COR-L47 (cell line): ENCODE measurements around the gene TDRD7.

Experiments used
- DNase-seq: peaks from one replicate; lab custom pipeline; 2025; lab: John Stamatoyannopoulos, UW

Gene TDRD7

GRCh38 chr9:97504381-97505216, 92.7 kb downstream of the TDRD7 start:
- DNase-seq, result no peak

DNA sequence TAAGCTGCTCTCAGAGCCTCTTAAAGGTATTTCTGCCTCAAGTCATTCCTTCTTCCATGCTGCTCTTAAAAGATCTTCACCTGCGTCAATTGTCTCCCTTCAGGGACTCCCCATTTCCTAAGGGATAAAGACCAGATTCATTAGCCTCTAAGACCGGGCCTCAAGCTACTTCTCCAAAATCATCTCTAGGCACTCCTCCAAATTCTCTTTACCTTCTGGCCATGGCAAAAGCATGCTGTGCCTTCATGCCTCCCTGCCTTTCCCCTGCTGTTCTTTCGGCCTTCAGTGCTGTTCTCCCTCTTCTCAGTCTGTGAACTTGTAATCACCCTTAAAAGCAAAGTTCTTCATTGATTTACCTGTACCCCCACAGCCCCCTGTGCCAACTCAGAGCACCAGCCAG, 93.9 kb downstream of the TDRD7 start:
- DNase-seq, result no peak

- no peak for DNase-seq
Measured at GRCh38 chr9:97506306-97506705, 94.4 kb downstream of the TDRD7 start.

GRCh38 chr9:97506787-97507186, 94.9 kb downstream of the TDRD7 start:
- no peak for DNase-seq

DNA sequence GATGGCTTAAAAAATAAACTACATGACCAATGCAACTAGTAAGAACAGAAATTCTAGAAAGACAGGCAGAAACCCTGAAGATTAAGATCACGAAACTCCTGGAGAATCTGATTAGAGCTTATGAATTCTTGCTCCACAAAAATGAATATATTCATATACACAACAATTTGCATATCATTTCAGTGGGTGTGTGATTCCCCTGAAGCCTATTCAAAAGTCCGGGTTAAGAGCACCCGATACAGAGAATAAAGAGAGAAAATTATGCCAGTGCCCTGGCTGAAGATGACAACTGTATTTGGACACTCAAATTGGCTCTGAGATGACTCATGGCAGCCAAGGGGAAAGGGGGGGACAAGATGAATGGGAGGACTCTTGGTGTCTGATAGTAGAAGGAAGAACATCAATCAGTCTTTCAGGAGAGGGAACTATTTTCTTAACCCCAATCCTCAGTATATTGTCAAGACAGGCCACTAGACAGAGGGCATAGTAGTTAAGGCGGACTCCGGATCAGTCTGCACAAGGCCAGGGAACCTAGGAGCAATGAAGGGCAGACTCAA, 95.6 kb downstream of the TDRD7 start:
- DNase-seq, result no peak

DNA sequence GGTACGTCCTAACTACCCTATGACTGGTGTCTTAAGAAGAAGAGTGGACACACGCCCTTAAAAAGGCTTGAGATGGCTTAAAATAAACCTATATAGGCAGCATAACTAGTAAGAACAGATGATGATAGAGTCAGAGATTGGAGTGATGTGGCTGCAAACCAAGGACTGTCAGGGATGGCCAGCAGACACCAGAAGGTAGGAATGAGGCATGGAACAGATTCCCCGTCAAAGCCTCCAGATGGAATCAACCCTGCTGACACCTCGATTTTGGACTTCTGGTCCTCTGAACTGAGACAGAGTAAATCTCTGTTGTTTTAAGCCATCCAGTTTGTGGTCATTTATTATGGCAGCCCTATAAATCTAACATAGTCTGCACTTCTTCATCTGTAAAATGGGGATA, 97.0 kb downstream of the TDRD7 start:
- DNase-seq, result no peak

DNA sequence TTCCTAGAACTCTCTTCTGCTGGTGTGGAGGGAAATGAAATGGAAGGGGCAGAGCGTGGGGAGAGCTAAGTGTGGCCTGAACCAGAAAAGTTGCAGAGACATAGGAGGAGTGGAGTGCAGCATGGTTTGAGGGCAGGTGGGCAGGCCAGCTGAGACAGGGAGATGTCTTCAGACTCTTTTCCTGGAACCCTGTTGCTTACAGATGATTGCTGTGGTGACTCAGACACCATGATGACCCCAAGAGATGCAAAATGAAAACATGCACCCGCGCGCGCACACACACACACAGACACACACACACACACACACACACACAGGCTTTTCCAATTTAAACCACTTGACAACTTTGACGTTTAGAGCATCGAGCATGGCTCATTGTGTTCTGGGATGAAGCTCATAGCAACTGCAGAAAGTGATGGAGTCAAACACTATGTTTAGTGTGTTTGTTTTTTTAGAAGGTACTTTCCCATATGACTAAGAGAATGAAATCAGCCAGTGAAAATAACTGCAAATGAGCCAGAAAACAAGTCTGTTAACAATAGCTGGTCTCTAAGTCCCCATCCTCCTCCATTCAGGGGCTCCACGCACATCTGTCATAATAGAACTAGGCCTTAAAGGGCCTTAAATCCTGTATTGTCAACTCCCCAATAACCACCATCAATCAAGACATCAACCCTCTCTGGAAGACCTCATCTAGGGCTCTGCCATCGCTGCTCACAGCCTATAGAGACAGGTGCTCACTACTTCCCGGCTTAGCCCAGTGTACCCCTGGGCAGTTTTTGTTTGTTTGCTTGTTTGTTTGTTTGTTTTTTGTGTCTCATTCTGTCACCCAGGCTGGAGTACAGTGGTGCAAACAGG, 99.1 kb downstream of the TDRD7 start:
- DNase-seq, result no peak

GRCh38 chr9:97511655-97512427, 99.9 kb downstream of the TDRD7 start:
- DNase-seq, result no peak

GRCh38 chr9:97512966-97513560, 101.2 kb downstream of the TDRD7 start:
- DNase-seq, result no peak

DNA sequence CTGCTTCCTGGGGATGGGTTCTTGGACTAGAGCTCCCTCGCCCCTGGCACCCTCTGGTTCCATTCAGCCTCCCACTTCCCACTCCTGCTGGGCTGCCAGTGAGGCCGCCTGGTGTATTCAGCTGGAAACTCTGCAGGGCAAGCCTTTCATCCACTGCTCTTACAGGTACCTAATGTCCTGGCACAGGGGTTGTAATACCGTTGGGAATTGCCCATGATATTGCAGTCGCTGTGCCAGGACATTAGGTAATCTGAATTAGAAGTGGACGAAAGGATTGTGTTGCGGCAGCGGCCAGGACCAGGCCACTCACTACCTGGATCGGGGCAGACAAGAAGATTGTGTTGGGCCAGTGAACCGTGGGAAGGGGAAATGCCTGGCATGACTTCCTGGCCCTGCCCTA, 102.6 kb downstream of the TDRD7 start:
- DNase-seq, result no peak

GRCh38 chr9:97515662-97516061, 103.8 kb downstream of the TDRD7 start:
- DNase-seq, result no peak

GRCh38 chr9:97516111-97516510, 104.2 kb downstream of the TDRD7 start:
- DNase-seq, result no peak

GRCh38 chr9:97517331-97518089, 105.6 kb downstream of the TDRD7 start:
- DNase-seq, result no peak

DNA sequence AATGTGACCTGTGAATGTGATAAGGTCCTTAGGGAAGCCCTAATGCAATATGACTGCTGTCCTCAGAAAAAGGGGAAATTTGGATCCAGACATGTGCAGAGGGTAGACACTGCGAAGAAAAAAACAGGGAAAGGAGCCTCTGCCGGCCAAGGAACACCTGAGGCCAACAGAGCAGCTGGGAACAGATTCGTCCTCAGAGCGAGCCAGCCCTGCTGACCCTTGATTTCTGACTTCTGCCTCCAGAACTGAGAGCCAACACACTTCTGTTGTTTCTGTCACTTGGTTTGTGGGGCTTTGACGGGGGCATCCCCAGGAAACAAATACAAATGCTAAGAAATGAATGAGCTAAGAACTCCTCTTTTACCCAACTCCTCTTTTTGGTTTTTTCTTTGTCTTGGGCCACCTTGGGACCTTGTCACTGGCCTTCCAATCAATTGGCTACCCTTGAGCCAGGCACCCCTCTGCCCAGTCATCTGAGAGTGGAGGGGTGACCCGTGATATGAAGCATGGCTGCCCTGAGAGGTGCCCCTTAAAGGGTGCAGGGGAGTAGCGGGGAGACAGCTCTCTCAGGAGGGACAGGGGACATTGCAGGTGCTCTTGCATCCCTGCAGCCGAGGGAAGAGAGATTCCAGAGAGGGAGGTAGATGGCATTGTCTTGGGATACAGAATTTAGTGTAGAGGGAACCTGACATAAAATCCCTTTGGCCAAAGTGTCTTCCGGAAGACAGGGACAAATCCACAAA, 106.4 kb downstream of the TDRD7 start:
- DNase-seq, result no peak

DNA sequence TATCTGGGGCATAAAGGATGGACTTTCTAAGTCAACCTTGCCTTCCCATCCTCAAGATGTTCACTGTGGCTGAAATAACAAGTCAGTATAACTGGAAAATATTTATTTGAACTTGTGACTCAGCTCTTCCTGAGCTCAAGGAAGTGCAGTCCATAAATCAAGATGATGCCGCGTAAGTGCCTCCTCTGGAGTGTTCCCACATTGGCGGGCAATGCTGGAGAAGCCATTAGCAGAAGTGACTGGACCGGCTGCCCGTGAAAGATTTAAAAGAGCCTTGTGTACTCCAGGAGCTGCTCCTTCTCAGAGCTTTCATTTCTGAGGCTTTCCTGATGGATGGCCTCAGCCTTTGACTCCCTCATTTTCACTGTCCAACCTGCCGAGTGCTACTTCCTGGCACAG, 107.0 kb downstream of the TDRD7 start:
- DNase-seq, result no peak

DNA sequence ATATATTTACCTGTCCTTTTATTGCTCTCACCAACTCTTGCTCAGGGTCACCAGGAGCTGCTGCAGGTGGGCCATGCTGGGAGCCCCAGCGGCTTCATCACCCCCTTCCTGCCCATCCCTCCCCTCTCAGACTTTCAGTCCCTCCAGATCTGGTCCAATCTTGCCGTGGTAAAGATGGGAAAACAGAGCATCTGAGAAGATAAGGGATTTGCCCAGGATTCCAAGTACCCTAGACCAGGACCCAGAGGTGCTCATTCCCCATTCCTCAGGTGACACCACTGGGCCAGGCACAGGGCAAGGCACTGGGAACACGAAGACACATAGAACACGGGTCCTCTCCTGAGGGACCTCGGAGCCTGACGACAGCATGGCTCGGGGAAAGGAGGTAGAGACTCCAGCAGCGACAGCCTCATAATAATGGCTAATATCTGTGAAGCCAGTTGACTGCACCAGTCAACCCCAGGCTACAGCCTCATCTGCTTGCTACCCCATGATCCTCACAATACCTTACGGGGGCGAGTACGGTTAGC, 107.6 kb downstream of the TDRD7 start:
- no peak for DNase-seq

GRCh38 chr9:97521576-97522333, 109.9 kb downstream of the TDRD7 start:
- no peak for DNase-seq

GRCh38 chr9:97524424-97524823, 112.5 kb downstream of the TDRD7 start:
- peak; percentile 44 for DNase-seq

GRCh38 chr9:97525451-97525850, 113.6 kb downstream of the TDRD7 start:
- no peak for DNase-seq
